Astrocyte of the spinal cord (primary cell): ENCODE data around the gene DOCK8.

Experiments
- DNase-seq: peaks from one replicate; pipeline ENCODE4 v3.0.0; 2011; ENCODE audit warnings: low read depth, low spot score
- H3K4me3 ChIP-seq: 2 replicates; pipeline ENCODE4 v1.5.1; 2011; ENCODE audit warnings: low read depth, mild to moderate bottlenecking, low read length, moderate library complexity
- in situ Hi-C: cut with HindIII; loops from 2 replicates; pipeline ENCODE4 v1.10.0; 2017; ENCODE audit warnings: low sequenced_read_pairs
- TF ChIP-seq, protein P1 (sequence below): IDR thresholded peaks from 2 replicates; pipeline ENCODE4 v1.5.1; 2012; ENCODE audit warnings: low read depth, mild to moderate bottlenecking, low read length, inconsistent platforms

DOCK8 gene

DNA sequence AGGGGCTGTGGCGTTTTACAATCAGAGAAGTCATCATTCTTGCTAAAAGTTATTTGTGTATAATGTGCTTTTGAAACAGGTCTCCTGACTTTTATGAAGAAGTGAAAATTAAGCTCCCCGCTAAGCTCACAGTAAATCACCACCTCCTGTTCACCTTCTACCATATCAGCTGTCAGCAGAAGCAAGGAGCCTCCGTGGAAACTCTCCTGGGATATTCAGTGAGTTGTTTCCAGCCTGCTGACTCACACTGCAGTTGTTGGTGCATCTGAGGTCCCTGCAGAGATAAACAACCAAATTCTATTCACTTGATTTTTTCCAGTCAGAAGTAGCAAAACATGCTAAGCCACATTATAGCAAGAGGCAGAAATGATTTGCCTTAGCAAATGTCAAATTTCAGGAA is 156.7 kb downstream of the DOCK8 start:
- DNase-seq, result no peak
- TF ChIP-seq, protein P1, sequence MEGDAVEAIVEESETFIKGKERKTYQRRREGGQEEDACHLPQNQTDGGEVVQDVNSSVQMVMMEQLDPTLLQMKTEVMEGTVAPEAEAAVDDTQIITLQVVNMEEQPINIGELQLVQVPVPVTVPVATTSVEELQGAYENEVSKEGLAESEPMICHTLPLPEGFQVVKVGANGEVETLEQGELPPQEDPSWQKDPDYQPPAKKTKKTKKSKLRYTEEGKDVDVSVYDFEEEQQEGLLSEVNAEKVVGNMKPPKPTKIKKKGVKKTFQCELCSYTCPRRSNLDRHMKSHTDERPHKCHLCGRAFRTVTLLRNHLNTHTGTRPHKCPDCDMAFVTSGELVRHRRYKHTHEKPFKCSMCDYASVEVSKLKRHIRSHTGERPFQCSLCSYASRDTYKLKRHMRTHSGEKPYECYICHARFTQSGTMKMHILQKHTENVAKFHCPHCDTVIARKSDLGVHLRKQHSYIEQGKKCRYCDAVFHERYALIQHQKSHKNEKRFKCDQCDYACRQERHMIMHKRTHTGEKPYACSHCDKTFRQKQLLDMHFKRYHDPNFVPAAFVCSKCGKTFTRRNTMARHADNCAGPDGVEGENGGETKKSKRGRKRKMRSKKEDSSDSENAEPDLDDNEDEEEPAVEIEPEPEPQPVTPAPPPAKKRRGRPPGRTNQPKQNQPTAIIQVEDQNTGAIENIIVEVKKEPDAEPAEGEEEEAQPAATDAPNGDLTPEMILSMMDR, result no peak
- in situ Hi-C loops, result no loop called here

DNA sequence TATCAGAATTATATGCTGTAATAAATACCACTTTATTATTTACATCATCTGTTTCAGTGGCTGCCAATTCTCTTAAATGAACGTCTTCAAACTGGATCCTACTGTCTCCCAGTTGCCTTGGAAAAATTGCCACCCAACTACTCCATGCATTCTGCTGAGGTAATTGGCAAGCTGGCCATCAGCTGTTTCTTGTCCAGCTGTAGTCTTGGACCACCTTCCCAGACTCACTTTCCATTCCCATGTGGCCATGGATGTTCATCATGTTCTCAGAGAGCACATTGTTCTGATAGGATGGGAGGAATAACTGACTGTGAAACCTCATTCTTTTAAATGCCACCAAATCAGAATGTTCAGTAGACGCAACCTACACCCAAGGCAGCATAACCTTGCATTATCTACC is 157.5 kb downstream of the DOCK8 start:
- no peak overlapping the region for H3K4me3 ChIP-seq
- in situ Hi-C loops, result no loop called here
- TF ChIP-seq, protein P1, result no peak
- no peak for DNase-seq

More for the DNA sequence above, 156.7 kb downstream of the DOCK8 start:
- no peak overlapping the region for H3K4me3 ChIP-seq

DNA sequence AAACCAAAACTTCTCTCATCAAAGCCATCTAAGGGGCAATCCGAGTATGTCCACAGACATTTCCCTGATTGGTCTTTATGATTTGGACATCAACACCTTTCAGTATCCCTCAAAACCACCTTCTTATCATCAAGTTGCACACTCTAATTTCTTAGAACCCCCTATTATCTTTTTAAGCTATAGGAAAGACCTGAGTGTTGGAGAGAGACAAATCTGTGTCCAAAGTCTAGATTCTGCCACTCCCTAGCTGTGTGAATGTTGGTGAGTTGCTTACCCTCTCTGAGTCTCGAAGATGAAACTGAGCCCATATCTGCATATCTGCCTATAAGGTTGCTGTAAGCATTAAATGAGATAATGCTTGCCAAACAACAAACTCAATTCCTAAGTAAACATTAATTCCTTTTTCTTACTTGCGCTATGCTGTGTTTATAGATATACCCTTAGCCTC is 159.1 kb downstream of the DOCK8 start:
- no peak for DNase-seq
- TF ChIP-seq, protein P1, result no peak
- in situ Hi-C loops, result no loop called here
- H3K4me3 ChIP-seq, result no peak overlapping the region

DNA sequence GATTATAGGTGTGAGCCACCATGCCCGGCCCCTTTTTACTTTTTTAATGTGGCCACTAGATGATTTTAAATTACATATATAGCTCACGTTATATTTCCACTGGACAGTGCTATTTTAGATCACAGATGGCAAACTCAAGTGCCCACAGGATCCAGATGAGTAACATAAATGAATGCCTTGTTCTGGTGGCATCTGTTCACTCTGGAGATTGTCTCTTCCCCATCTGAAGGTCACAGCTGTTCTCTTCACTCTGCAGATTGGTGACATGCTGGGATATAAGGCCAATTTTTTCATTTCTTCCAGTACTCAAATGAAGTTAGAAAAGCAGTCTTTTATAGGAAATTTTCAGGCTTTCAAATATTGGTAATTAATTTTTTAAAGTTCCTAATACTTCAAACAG is 160.1 kb downstream of the DOCK8 start:
- TF ChIP-seq, protein P1, result no peak
- H3K4me3 ChIP-seq, result no peak overlapping the region
- in situ Hi-C loops, result no loop called here
- no peak for DNase-seq

DNA sequence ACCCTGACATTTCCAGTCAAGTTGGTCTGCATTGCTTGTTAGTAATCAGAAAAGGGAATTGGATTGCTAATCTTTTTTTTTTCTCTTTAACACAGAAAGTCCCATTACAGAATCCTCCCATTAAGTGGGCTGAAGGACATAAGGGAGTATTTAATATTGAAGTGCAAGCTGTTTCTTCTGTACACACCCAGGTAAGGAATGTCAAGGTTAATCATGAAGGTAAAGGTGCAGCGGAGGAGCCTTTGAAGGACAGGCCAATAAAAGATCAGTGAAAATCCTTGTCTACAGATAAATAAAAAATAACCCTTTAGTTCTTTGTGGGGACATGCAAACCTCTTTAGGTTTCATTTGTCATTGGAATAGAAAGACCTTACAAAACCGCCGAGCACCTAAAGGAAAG is 161.4 kb downstream of the DOCK8 start:
- TF ChIP-seq, protein P1, result no peak
- in situ Hi-C loops, result no loop called here
- no peak for DNase-seq
- H3K4me3 ChIP-seq, result no peak overlapping the region

DNA sequence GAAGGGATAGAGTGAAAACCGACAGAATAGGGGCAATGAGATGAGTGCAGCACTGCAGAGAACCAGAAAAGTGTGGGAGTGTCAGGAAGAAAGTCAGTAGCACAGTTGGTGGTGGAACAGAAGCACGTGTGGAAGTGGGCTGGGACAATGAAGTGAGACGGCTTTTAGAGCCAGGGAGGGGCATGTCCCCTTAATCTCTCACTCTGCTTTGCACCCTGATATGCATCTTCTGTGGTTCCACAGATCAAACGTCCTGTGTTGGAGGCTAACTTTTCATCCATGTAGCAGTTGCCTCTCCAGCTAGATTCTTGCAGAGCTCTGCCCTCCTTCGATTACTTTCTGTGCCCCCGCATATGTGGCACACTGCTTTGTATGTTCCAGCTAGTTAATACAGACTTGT is 163.6 kb downstream of the DOCK8 start:
- in situ Hi-C loops, result no loop called here
- TF ChIP-seq, protein P1, result no peak
- no peak overlapping the region for H3K4me3 ChIP-seq
- DNase-seq, result no peak

DNA sequence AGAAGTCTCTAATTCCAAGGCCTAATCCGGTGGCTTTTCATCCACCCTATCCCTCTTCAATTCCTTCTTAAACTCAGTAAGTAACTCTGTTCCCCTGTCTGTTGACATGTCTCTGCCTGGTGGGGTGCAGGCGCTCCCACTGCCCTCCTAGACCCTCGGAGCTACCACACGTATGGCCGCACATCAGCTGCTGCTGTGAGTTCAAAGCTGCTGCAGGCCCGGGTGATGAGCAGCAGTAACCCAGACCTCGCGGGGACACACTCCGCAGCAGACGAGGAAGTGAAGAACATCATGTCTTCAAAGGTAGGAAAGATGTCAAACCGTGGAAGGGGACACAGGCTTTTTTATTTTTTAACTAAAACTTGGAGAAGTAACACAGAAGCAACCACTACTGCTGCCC is 167.7 kb downstream of the DOCK8 start:
- in situ Hi-C loops, result no loop called here
- TF ChIP-seq, protein P1, result no peak
- no peak for DNase-seq

More for the DNA sequence above, 167.7 kb downstream of the DOCK8 start:
- no peak overlapping the region for H3K4me3 ChIP-seq
